Measurements from ENCODE around the gene ZNF775.

Gene ZNF775

GRCh38 chr7:150443793-150444540 lies 64.8 kb downstream of the ZNF775 start:
- no peak overlapping the region for H3K4me3 ChIP-seq (ENCODE audit: low read depth, low read length)
- TF ChIP-seq, protein P1, sequence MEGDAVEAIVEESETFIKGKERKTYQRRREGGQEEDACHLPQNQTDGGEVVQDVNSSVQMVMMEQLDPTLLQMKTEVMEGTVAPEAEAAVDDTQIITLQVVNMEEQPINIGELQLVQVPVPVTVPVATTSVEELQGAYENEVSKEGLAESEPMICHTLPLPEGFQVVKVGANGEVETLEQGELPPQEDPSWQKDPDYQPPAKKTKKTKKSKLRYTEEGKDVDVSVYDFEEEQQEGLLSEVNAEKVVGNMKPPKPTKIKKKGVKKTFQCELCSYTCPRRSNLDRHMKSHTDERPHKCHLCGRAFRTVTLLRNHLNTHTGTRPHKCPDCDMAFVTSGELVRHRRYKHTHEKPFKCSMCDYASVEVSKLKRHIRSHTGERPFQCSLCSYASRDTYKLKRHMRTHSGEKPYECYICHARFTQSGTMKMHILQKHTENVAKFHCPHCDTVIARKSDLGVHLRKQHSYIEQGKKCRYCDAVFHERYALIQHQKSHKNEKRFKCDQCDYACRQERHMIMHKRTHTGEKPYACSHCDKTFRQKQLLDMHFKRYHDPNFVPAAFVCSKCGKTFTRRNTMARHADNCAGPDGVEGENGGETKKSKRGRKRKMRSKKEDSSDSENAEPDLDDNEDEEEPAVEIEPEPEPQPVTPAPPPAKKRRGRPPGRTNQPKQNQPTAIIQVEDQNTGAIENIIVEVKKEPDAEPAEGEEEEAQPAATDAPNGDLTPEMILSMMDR (IDR thresholded peaks at IDR 0.05; ENCODE audit: low read depth, low read length): no peak
- no peak for DNase-seq (ENCODE audit: low read depth, low spot score)
- in situ Hi-C loops (cut with HindIII; ENCODE audit: low sequenced_read_pairs): no loop called here

GRCh38 chr7:150444674-150445365 lies 65.7 kb downstream of the ZNF775 start:
- TF ChIP-seq, protein P1 (IDR thresholded peaks at IDR 0.05; ENCODE audit: low read depth, low read length): no peak
- no peak for DNase-seq (ENCODE audit: low read depth, low spot score)
- H3K4me3 ChIP-seq (ENCODE audit: low read depth, low read length): no peak overlapping the region
- in situ Hi-C loops (cut with HindIII; ENCODE audit: low sequenced_read_pairs): no loop called here

DNA sequence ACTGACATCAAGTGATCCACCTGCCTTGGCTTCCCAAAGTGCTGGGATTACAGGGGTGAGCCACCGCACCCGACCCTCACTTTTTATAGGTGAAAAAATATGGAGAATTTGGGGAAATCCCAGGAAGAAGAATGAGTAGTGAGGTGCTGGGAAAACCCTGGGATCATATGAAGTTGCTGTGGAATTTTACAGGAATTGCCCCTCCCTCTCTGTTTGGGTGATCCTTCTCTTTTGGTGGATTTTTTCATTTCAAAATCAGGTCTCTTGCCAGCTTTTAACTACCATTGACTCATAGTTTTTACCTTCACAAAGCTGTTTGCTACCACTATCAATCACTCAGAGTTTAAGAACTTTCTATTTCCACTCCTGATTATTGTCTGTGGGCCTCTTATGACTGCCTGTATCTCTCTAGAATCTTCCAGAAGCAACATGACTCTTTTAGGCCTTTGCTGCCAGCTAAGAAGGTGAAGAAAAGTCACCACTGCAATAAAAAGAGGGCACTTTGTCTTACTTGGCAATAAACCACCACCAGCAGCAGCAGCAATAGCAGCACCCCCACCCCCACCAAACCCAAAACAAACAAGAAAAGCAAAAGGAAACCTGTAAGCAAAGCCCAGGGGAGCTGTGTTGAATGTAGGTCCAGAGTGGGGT lies 67.3 kb downstream of the ZNF775 start:
- TF ChIP-seq, protein P1 (IDR thresholded peaks at IDR 0.05; ENCODE audit: low read depth, low read length): no peak
- in situ Hi-C loops (cut with HindIII; ENCODE audit: low sequenced_read_pairs): no loop called here
- DNase-seq (ENCODE audit: low read depth, low spot score): no peak
- H3K4me3 ChIP-seq (ENCODE audit: low read depth, low read length): no peak overlapping the region

Measured in astrocyte of the spinal cord (primary cell).